ENCODE data around the gene WTAP.

- TF ChIP-seq MAFK (IDR thresholded peaks at IDR 0.05; ENCODE audit: low read depth, low read length) (peak; percentile 46; the same call in 1 of the 2 replicates), MXI1 (IDR thresholded peaks at IDR 0.05; ENCODE audit: borderline replicate concordance, low read depth, low read length) (no peak), POLR2A (IDR thresholded peaks at IDR 0.05; ENCODE audit: low read depth, low read length) (no peak), USF2 (IDR thresholded peaks at IDR 0.05; ENCODE audit: low read depth, low read length) (no peak), RAD21 (IDR thresholded peaks at IDR 0.05; ENCODE audit: low read length) (no peak), RFX5 (IDR thresholded peaks at IDR 0.05; ENCODE audit: low read depth, low read length) (no peak)
- TF ChIP-seq, protein P1, sequence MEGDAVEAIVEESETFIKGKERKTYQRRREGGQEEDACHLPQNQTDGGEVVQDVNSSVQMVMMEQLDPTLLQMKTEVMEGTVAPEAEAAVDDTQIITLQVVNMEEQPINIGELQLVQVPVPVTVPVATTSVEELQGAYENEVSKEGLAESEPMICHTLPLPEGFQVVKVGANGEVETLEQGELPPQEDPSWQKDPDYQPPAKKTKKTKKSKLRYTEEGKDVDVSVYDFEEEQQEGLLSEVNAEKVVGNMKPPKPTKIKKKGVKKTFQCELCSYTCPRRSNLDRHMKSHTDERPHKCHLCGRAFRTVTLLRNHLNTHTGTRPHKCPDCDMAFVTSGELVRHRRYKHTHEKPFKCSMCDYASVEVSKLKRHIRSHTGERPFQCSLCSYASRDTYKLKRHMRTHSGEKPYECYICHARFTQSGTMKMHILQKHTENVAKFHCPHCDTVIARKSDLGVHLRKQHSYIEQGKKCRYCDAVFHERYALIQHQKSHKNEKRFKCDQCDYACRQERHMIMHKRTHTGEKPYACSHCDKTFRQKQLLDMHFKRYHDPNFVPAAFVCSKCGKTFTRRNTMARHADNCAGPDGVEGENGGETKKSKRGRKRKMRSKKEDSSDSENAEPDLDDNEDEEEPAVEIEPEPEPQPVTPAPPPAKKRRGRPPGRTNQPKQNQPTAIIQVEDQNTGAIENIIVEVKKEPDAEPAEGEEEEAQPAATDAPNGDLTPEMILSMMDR (conservative IDR thresholded peaks at IDR 0.05; ENCODE audit: low read depth, low read length): no peak
Measured at GRCh38 chr6:159701413-159701999, 25.8 kb upstream of the WTAP start.
